Measurements from ENCODE around the gene OTOL1. TPM values are rescaled to one million over a fixed set of nuclear protein-coding genes. Genes with fewer than 3 reads are reported as not detected.
A peak's percentile ranks its signal among the peaks of the same experiment; 100 is the strongest.

Gene OTOL1
- polyA plus RNA-seq, 1 experiment, result not detected

DNA sequence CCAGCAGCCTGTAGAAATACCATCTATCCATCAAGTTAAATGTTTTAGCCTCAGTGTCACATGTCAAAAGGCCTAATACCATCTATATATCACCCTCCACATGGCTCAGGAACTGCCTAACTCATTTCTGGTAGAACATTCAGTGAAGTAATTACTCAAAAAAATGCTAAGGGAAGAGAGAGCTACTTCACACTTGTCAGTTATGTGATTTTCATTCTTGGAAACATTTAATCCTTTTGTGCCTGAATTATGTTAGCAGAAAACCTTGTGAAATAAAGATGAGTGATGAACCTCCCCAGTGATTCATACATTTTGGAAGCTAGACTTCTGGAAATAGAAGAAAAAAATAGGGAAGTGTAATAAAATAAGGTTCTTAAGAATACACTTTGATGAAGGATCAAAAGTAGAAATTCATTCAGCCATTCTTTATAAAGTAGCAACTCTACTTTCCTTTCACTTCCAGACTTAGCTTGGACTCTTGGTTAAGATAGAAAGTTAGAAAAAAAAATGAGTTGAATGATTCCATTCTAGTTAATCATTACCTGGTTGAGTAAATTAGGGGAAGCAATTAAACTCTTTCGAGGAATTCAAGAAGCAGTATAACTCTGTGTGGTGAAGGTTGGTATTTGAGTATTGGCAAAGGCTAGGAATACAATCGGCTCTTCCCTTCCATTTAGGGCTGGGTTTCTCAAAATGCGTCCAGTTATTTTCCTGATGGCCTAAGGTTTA is 3.6 kb downstream of the OTOL1 start:
- H3K27me3 ChIP-seq (ENCODE audit: control insufficient read depth, insufficient read depth, low read length), result no peaks in the 10 kb centered on the region
- H3K9me3 ChIP-seq (ENCODE audit: control insufficient read depth, insufficient read depth, low read length), result no peaks in the 10 kb centered on the region
- CTCF ChIA-PET, result no interaction called here
- POLR2A ChIA-PET, result no interaction called here
- no peak for DNase-seq (ENCODE audit: low read depth, low spot score)
- no peak overlapping the region for H3K27ac ChIP-seq (ENCODE audit: low read depth, low read length)
- TF ChIP-seq, protein P1, sequence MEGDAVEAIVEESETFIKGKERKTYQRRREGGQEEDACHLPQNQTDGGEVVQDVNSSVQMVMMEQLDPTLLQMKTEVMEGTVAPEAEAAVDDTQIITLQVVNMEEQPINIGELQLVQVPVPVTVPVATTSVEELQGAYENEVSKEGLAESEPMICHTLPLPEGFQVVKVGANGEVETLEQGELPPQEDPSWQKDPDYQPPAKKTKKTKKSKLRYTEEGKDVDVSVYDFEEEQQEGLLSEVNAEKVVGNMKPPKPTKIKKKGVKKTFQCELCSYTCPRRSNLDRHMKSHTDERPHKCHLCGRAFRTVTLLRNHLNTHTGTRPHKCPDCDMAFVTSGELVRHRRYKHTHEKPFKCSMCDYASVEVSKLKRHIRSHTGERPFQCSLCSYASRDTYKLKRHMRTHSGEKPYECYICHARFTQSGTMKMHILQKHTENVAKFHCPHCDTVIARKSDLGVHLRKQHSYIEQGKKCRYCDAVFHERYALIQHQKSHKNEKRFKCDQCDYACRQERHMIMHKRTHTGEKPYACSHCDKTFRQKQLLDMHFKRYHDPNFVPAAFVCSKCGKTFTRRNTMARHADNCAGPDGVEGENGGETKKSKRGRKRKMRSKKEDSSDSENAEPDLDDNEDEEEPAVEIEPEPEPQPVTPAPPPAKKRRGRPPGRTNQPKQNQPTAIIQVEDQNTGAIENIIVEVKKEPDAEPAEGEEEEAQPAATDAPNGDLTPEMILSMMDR (IDR thresholded peaks at IDR 0.05; ENCODE audit: low read depth, low read length), result no peak
- H3K4me3 ChIP-seq (ENCODE audit: low read depth, low read length), result no peak overlapping the region

DNA sequence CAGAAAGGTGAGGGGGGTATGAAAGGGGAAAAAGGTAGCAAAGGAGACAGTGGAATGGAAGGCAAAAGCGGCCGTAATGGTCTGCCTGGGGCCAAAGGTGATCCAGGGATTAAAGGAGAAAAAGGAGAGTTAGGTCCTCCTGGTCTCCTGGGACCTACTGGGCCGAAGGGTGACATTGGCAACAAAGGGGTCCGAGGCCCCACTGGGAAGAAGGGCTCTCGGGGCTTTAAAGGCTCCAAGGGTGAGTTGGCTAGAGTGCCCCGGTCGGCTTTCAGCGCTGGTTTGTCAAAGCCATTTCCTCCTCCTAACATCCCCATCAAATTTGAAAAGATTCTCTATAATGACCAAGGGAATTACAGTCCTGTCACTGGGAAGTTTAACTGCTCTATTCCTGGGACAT is 6.7 kb downstream of the OTOL1 start:
- DNase-seq (ENCODE audit: low read depth, low spot score), result no peak
- ChIA-PET CTCF (no interaction called here), POLR2A (no interaction called here)
- TF ChIP-seq, protein P1 (IDR thresholded peaks at IDR 0.05; ENCODE audit: low read depth, low read length), result no peak
- no peaks in the 10 kb centered on the region for H3K9me3 ChIP-seq (ENCODE audit: control insufficient read depth, insufficient read depth, low read length)
- H3K4me3 ChIP-seq (ENCODE audit: low read depth, low read length), result no peak overlapping the region
- no peak overlapping the region for H3K27ac ChIP-seq (ENCODE audit: low read depth, low read length)
- H3K27me3 ChIP-seq (ENCODE audit: control insufficient read depth, insufficient read depth, low read length), result no peaks in the 10 kb centered on the region

DNA sequence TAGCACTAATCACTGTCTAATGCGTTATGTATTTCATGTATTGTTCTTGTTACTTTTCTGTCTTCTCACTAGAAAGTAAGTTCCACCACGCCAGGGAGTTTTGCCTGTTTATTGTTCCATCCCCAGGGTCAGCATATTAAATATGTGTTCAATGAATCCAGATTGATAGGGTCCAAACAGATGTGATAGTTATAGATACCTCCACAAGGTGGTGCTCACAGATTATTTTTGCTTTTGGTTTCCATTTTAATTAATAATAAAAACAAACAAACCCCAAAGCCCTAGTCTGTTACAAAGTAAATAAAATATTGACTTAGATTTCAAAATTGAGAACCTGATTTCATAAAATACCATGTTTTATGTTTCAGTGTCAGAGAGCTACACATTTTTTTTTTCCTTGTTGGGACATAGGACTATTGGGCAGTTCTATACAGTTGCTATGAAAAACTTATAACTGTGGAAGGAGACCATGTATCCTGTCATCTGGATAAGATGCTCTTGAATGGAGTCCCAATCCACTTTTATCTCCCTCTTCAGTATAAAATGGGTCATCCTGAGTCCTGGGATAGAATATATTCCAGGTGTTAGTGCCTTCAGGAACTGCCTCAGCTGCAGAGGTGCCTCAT is 12.4 kb downstream of the OTOL1 start:
- ChIA-PET POLR2A (no interaction called here), CTCF (interaction anchor here (0.6 to 1.2 kb wide), 3 partner anchors 33 to 74 kb away, joined by 3 to 8 read pairs (median 3); no protein-coding TSS in a partner anchor)
- H3K4me3 ChIP-seq (ENCODE audit: low read depth, low read length), result no peak overlapping the region
- no peak overlapping the region for H3K27ac ChIP-seq (ENCODE audit: low read depth, low read length)
- no peak for DNase-seq (ENCODE audit: low read depth, low spot score)
- no peaks in the 10 kb centered on the region for H3K27me3 ChIP-seq (ENCODE audit: control insufficient read depth, insufficient read depth, low read length)
- TF ChIP-seq, protein P1 (IDR thresholded peaks at IDR 0.05; ENCODE audit: low read depth, low read length), result peak; percentile 28; the same call in 1 of the 2 replicates
- no peaks in the 10 kb centered on the region for H3K9me3 ChIP-seq (ENCODE audit: control insufficient read depth, insufficient read depth, low read length)

DNA sequence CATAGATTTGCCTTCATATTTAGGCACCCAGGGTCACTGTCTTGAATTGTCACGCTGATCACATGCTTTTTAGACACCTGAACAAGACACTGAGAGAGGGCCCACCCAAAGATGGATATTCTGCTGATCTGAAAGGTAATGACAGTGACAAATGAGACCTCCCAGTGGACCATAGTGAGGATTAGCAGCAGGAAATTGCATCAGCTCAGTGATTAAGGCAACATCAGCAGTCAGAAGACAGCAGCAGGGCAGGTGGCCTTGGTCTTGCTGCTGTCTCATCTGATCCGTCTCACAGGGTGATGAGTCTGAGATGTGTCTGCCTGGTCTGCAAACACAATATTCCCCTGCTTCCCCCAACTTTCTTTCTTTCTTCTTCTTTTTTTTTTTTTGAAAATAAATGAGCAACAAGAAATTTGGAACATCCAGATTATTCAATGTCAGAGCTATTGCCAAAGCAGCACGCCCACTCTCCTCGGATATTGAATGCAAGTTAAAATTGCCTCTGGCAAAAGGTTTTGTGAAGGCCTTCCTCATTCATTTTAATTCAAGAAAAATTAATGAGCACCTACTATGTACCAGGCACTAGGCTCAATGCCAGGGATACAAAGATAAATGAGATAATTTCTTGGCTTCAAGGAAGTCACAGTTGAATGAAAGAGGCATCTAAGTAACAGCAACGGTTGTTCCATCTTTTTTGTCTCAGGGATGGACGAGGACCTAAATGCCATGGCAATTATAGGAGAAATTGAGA is 14.1 kb downstream of the OTOL1 start:
- DNase-seq (ENCODE audit: low read depth, low spot score), result no peak
- ChIA-PET POLR2A (no interaction called here), CTCF (interaction anchor here (0.7 kb wide), 2 partner anchors 101 to 679 kb away, joined by 3 read pairs; no protein-coding TSS in a partner anchor)
- Histone ChIP-seq H3K9me3 (ENCODE audit: control insufficient read depth, insufficient read depth, low read length) (no peaks in the 10 kb centered on the region), H3K4me3 (ENCODE audit: low read depth, low read length) (no peak overlapping the region), H3K27me3 (ENCODE audit: control insufficient read depth, insufficient read depth, low read length) (no peaks in the 10 kb centered on the region), H3K27ac (ENCODE audit: low read depth, low read length) (no peak overlapping the region)
- TF ChIP-seq, protein P1 (IDR thresholded peaks at IDR 0.05; ENCODE audit: low read depth, low read length), result no peak

DNA sequence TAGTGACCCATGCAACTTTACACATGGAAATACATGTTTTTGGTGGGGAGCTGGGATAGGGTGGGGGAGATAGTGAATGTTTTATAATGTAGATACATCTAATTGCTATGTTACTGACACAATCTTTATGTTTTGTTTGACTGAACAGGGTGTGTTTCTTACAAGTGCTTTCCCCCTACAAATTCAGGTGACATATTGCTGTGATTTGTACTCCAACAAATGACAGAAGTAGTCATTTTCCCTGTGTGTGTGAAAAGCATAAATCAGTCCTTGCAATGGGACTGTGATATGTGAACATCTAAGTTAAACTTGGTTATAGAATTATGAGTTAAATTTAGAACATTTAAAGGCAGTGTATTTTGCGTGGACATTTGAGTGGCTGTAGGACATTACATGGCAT is 27.3 kb downstream of the OTOL1 start:
- ChIA-PET CTCF (no interaction called here), POLR2A (no interaction called here)
- H3K27ac ChIP-seq (ENCODE audit: low read depth, low read length), result no peak overlapping the region
- no peaks in the 10 kb centered on the region for H3K27me3 ChIP-seq (ENCODE audit: control insufficient read depth, insufficient read depth, low read length)
- no peak for DNase-seq (ENCODE audit: low read depth, low spot score)
- no peak overlapping the region for H3K4me3 ChIP-seq (ENCODE audit: low read depth, low read length)
- no peaks in the 10 kb centered on the region for H3K9me3 ChIP-seq (ENCODE audit: control insufficient read depth, insufficient read depth, low read length)
- TF ChIP-seq, protein P1 (IDR thresholded peaks at IDR 0.05; ENCODE audit: low read depth, low read length), result no peak

Data from AG04450 (cell line).